ENCODE data around the gene LRIG3.

The LRIG3 gene

GRCh38 chr12:58844161-58844560, 76.1 kb downstream of the LRIG3 start:
- no peak for DNase-seq

- no peak for DNase-seq
Measured at GRCh38 chr12:58841058-58841798, 79.1 kb downstream of the LRIG3 start.

- DNase-seq: no peak
Measured at GRCh38 chr12:58833853-58834252, 86.5 kb downstream of the LRIG3 start.

- no peak for DNase-seq
Measured at GRCh38 chr12:58832920-58833319, 87.4 kb downstream of the LRIG3 start.

Data from SIG-M5 (cell line).